HepG2 (cell line): ENCODE data around the gene DLG5.

Experiments
- ATAD3A ChIP-seq: sonication (generic); formaldehyde crosslinking; IDR thresholded peaks from 2 replicates; pipeline ENCODE4 v1.4.0; 2020; ENCODE audit warnings: missing genetic modification reagents
- BRCA1 ChIP-seq: sonication (generic); formaldehyde crosslinking; IDR thresholded peaks from 2 replicates; pipeline ENCODE4 v1.4.0; 2020; ENCODE audit warnings: missing genetic modification reagents
- CEBPB ChIP-seq: IDR thresholded peaks from 2 replicates; pipeline ENCODE4 v1.6.1; 2011; ENCODE audit warnings: low read depth, low read length, improper control_type of control experiment, borderline replicate concordance
- EZH2 ChIP-seq: conservative IDR thresholded peaks from 2 replicates; pipeline ENCODE4 v1.6.1; 2012; ENCODE audit warnings: mild to moderate bottlenecking, low read depth, low read length, moderate library complexity
- NR2F6 ChIP-seq, 2 experiments: IDR thresholded peaks; 2 replicates each; pipeline ENCODE4 v1.6.1; 2016; ENCODE audit warnings: antibody characterized with exemption in 1 of 2, mild to moderate bottlenecking in 1 of 2
- PHF8 ChIP-seq: sonication (generic); formaldehyde crosslinking; IDR thresholded peaks from 2 replicates; pipeline ENCODE4 v1.5.0; 2020; ENCODE audit warnings: missing genetic modification reagents
- POLR2A ChIP-seq, 2 experiments: IDR thresholded peaks; 2 replicates each; pipeline ENCODE4 v1.6.1; 2011; ENCODE audit warnings: low read depth in 2 of 2, low read length in 2 of 2, mild to moderate bottlenecking in 1 of 2, moderate library complexity in 1 of 2; ENCODE audit not compliant: insufficient read depth in 1 of 2
- POLR2AphosphoS5 ChIP-seq: IDR thresholded peaks from 2 replicates; pipeline ENCODE4 v1.6.1; 2012; ENCODE audit warnings: low read depth, low read length
- SIN3B ChIP-seq: fragments of 150-350 bp; IDR thresholded peaks from 2 replicates; pipeline ENCODE4 v1.6.1; 2014; ENCODE audit warnings: low read length
- SMAD3 ChIP-seq: sonication (generic); formaldehyde crosslinking; IDR thresholded peaks from 2 replicates; pipeline ENCODE4 v1.4.0; 2020; ENCODE audit warnings: missing genetic modification reagents
- SP140L ChIP-seq: sonication (generic); formaldehyde crosslinking; IDR thresholded peaks from 2 replicates; pipeline ENCODE4 v1.4.0; 2020; ENCODE audit warnings: missing genetic modification reagents, borderline replicate concordance
- XRCC5 ChIP-seq: fragments of 200-400 bp; formaldehyde crosslinking; optimal IDR thresholded peaks from 2 replicates; pipeline ENCODE3; 2017; ENCODE audit warnings: mild to moderate bottlenecking, low read length
- TF ChIP-seq, protein P1 (sequence below): sonication (generic); formaldehyde crosslinking; IDR thresholded peaks from 2 replicates; pipeline ENCODE4 v1.5.0; 2020; ENCODE audit warnings: mild to moderate bottlenecking, missing genetic modification reagents, moderate library complexity
- TF ChIP-seq, protein P2 (sequence below): sonication (generic); formaldehyde crosslinking; IDR thresholded peaks from 2 replicates; pipeline ENCODE4 v1.9.0; 2021; ENCODE audit warnings: mild to moderate bottlenecking, missing genetic modification reagents

DNA sequence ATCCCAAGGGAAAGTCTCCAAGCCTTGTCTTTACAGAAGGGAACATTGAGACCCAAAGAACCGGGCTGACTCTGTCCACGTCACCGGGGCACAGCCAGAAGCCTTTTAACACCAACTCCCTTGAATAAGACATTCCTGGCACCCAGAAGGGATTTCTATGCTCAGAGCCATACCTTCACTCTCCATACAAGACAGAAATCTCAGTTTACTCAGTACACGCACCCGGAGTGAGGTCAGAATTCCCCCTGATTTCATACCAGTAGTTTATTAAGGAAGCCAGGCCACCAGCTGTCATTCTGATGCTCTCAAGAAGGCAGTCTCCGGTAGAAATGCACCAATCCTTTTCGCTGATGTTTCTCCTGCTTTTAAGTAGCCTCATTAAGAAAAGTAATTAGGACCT lies 154.7 kb downstream of the DLG5 start:
- no peak for TF ChIP-seq POLR2A (IDR thresholded peaks at IDR 0.05; ENCODE audit: insufficient read depth in 1 of 2, low read depth in 2 of 2, low read length in 2 of 2)
- TF ChIP-seq SIN3B = no peak
- TF ChIP-seq, protein P1, sequence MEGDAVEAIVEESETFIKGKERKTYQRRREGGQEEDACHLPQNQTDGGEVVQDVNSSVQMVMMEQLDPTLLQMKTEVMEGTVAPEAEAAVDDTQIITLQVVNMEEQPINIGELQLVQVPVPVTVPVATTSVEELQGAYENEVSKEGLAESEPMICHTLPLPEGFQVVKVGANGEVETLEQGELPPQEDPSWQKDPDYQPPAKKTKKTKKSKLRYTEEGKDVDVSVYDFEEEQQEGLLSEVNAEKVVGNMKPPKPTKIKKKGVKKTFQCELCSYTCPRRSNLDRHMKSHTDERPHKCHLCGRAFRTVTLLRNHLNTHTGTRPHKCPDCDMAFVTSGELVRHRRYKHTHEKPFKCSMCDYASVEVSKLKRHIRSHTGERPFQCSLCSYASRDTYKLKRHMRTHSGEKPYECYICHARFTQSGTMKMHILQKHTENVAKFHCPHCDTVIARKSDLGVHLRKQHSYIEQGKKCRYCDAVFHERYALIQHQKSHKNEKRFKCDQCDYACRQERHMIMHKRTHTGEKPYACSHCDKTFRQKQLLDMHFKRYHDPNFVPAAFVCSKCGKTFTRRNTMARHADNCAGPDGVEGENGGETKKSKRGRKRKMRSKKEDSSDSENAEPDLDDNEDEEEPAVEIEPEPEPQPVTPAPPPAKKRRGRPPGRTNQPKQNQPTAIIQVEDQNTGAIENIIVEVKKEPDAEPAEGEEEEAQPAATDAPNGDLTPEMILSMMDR = no peak
- no peak for TF ChIP-seq NR2F6 (IDR thresholded peaks at IDR 0.05)
- TF ChIP-seq NR2F6 (CRISPR knock-in tag; IDR thresholded peaks at IDR 0.05) = no peak
- TF ChIP-seq BRCA1 (CRISPR knock-in tag) = no peak
- no peak for TF ChIP-seq XRCC5
- no peak for TF ChIP-seq EZH2
- TF ChIP-seq CEBPB = no peak
- no peak for TF ChIP-seq SP140L (CRISPR knock-in tag)
- TF ChIP-seq, protein P2, sequence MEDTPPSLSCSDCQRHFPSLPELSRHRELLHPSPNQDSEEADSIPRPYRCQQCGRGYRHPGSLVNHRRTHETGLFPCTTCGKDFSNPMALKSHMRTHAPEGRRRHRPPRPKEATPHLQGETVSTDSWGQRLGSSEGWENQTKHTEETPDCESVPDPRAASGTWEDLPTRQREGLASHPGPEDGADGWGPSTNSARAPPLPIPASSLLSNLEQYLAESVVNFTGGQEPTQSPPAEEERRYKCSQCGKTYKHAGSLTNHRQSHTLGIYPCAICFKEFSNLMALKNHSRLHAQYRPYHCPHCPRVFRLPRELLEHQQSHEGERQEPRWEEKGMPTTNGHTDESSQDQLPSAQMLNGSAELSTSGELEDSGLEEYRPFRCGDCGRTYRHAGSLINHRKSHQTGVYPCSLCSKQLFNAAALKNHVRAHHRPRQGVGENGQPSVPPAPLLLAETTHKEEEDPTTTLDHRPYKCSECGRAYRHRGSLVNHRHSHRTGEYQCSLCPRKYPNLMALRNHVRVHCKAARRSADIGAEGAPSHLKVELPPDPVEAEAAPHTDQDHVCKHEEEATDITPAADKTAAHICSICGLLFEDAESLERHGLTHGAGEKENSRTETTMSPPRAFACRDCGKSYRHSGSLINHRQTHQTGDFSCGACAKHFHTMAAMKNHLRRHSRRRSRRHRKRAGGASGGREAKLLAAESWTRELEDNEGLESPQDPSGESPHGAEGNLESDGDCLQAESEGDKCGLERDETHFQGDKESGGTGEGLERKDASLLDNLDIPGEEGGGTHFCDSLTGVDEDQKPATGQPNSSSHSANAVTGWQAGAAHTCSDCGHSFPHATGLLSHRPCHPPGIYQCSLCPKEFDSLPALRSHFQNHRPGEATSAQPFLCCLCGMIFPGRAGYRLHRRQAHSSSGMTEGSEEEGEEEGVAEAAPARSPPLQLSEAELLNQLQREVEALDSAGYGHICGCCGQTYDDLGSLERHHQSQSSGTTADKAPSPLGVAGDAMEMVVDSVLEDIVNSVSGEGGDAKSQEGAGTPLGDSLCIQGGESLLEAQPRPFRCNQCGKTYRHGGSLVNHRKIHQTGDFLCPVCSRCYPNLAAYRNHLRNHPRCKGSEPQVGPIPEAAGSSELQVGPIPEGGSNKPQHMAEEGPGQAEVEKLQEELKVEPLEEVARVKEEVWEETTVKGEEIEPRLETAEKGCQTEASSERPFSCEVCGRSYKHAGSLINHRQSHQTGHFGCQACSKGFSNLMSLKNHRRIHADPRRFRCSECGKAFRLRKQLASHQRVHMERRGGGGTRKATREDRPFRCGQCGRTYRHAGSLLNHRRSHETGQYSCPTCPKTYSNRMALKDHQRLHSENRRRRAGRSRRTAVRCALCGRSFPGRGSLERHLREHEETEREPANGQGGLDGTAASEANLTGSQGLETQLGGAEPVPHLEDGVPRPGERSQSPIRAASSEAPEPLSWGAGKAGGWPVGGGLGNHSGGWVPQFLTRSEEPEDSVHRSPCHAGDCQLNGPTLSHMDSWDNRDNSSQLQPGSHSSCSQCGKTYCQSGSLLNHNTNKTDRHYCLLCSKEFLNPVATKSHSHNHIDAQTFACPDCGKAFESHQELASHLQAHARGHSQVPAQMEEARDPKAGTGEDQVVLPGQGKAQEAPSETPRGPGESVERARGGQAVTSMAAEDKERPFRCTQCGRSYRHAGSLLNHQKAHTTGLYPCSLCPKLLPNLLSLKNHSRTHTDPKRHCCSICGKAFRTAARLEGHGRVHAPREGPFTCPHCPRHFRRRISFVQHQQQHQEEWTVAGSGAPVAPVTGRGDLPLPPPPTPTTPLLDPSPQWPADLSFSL (CRISPR knock-in tag) = no peak
- no peak for TF ChIP-seq ATAD3A (CRISPR knock-in tag)
- no peak for TF ChIP-seq SMAD3 (CRISPR knock-in tag)
- no peak for TF ChIP-seq POLR2AphosphoS5
- TF ChIP-seq PHF8 = no peak
